Lower leg skin (tissue), 3 donors: Measurements from ENCODE around the gene FGFBP2.

Experiments used
- CTCF ChIP-seq, 3 donors: fragments of 450-650 bp; IDR thresholded peaks; one replicate each; pipeline ENCODE4 v1.5.1; 2016; ENCODE audit warnings: antibody characterized with exemption in 3 of 3, mild to moderate bottlenecking in 3 of 3, moderate library complexity in 2 of 3
- POLR2A ChIP-seq, 2 donors: fragments of 450-650 bp; IDR thresholded peaks; one replicate each; pipeline ENCODE4 v1.6.1; 2016 to 2017; ENCODE audit warnings: antibody characterized with exemption in 2 of 2, mild to moderate bottlenecking in 1 of 2, moderate library complexity in 1 of 2

DNA sequence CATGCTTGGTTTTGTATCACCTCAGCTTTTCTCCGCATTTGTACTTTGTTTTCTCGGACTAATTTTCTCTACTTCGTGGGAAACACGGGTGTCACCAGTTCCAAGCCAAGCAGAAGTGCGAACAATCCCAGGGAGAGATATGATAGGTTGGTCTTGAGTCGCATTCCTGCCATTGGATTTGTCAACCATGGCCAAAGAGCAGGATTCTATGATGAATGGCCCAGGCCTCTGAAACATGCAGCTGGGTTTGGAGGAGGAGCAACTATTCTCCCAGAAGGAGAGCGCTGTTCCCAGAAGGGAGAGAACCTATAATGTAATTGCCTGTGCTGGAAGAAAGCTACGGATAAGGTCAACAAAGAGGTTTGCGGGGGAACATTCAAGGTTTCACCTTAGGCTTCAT is 14.1 kb downstream of the FGFBP2 start:
- TF ChIP-seq CTCF (IDR thresholded peaks at IDR 0.05) (no peak), POLR2A (IDR thresholded peaks at IDR 0.05) (no peak)
